ENCODE results near the gene SLC4A1AP. TPM values are rescaled to one million over a fixed set of nuclear protein-coding genes. Genes with fewer than 3 reads are reported as not detected.
A peak's percentile ranks its signal among the peaks of the same experiment; 100 is the strongest.

The SLC4A1AP gene
- total and polyA plus RNA-seq, 10 of the 15 experiments (the other 5 are each of a cell fraction or from before 2014, with no cell fraction given): 6.5 to 30.1 (median 21.5) TPM

- TF ChIP-seq EZH2 (IDR thresholded peaks at IDR 0.05; ENCODE audit: borderline replicate concordance, control insufficient read depth, low read depth, low read length): no peak
- TF ChIP-seq IRF5 (IDR thresholded peaks at IDR 0.05; ENCODE audit: borderline replicate concordance): peak; percentile 32; the same call in 1 of the 2 replicates
- TF ChIP-seq NFIC (IDR thresholded peaks at IDR 0.05; ENCODE audit: low read depth, low read length): peak; percentile 73; the same call in 1 of the 2 replicates
- TF ChIP-seq SREBF1 (IDR thresholded peaks at IDR 0.05; ENCODE audit: low read length): peak; percentile 43
- no peak for TF ChIP-seq SPI1 (IDR thresholded peaks at IDR 0.05; ENCODE audit: borderline replicate concordance, insufficient read depth, low read depth, low read length)
- TF ChIP-seq FOXK2 (IDR thresholded peaks at IDR 0.05): peak; percentile 86
- peak; percentile 70 for TF ChIP-seq SMARCA5 (IDR thresholded peaks at IDR 0.05)
- TF ChIP-seq BCLAF1 (IDR thresholded peaks at IDR 0.05): no peak
- TF ChIP-seq MYB (IDR thresholded peaks at IDR 0.05; ENCODE audit: borderline replicate concordance, low read depth, low read length): 0 out of 2 replicates have a peak, but pooled peaks have one; percentile 23
- peak; percentile 23 for TF ChIP-seq USF1 (IDR thresholded peaks at IDR 0.05; ENCODE audit: borderline replicate concordance, extremely low read length, insufficient read depth, low read depth, low read length)
- TF ChIP-seq STAT3 (IDR thresholded peaks at IDR 0.05; ENCODE audit: low read depth, low read length): no peak
- peak; percentile 99 for TF ChIP-seq GABPA (IDR thresholded peaks at IDR 0.05; ENCODE audit: low read depth)
- TF ChIP-seq FOS (IDR thresholded peaks at IDR 0.05; ENCODE audit: borderline replicate concordance, extremely low read depth, insufficient read length): no peak
- peak; percentile 96 for TF ChIP-seq NR2C1 (IDR thresholded peaks at IDR 0.05)
- TF ChIP-seq HCFC1 (IDR thresholded peaks at IDR 0.05; ENCODE audit: low read length): peak; percentile 81
- TF ChIP-seq NBN (IDR thresholded peaks at IDR 0.05): peak; percentile 99
- no peak for TF ChIP-seq USF2 (IDR thresholded peaks at IDR 0.05; ENCODE audit: borderline replicate concordance, low read depth, low read length)
- no peak for TF ChIP-seq ATF3 (IDR thresholded peaks at IDR 0.05; ENCODE audit: borderline replicate concordance, extremely low read depth, low read depth, low read length)
- no peak for TF ChIP-seq ASH2L (IDR thresholded peaks at IDR 0.05; ENCODE audit: borderline replicate concordance, low read depth)
- TF ChIP-seq ZSCAN29 (IDR thresholded peaks at IDR 0.05): 0 out of 2 replicates have a peak, but pooled peaks have one; percentile 19
These were observed at the start of gene SLC4A1AP, which contains the start of gene SUPT7L (continued) for GRCh38 chr2:27663285-27664153.
